Upper lobe of left lung (tissue), 4 donors: ENCODE results near the gene UBAP1.

Experiments used
- POLR2A ChIP-seq, 4 donors: fragments of 450-650 bp; IDR thresholded peaks; one replicate each; pipeline ENCODE4 v1.5.1; 2016 to 2017; ENCODE audit warnings: antibody characterized with exemption in 4 of 4, mild to moderate bottlenecking in 2 of 4
- POLR2AphosphoS5 ChIP-seq, 2 donors: sonication (generic); formaldehyde crosslinking; IDR thresholded peaks; one replicate each; pipeline ENCODE4 v1.5.1; 2017; ENCODE audit warnings: antibody characterized with exemption in 2 of 2
- TF ChIP-seq, protein P1 (sequence below), 6 experiments: fragments of 450-650 bp in 4 of 6; fragments of 200-600 bp in 2 of 6; sonication (generic) in 2 of 6; IDR thresholded peaks; one replicate each; pipeline ENCODE4 v1.5.1; 2016 to 2019; ENCODE audit warnings: antibody characterized with exemption in 6 of 6

GRCh38 chr9:34272101-34272541 is 93.3 kb downstream of the UBAP1 start:
- TF ChIP-seq POLR2A (IDR thresholded peaks at IDR 0.05) (no peak), POLR2AphosphoS5 (IDR thresholded peaks at IDR 0.05) (no peak)
- TF ChIP-seq, protein P1, sequence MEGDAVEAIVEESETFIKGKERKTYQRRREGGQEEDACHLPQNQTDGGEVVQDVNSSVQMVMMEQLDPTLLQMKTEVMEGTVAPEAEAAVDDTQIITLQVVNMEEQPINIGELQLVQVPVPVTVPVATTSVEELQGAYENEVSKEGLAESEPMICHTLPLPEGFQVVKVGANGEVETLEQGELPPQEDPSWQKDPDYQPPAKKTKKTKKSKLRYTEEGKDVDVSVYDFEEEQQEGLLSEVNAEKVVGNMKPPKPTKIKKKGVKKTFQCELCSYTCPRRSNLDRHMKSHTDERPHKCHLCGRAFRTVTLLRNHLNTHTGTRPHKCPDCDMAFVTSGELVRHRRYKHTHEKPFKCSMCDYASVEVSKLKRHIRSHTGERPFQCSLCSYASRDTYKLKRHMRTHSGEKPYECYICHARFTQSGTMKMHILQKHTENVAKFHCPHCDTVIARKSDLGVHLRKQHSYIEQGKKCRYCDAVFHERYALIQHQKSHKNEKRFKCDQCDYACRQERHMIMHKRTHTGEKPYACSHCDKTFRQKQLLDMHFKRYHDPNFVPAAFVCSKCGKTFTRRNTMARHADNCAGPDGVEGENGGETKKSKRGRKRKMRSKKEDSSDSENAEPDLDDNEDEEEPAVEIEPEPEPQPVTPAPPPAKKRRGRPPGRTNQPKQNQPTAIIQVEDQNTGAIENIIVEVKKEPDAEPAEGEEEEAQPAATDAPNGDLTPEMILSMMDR (IDR thresholded peaks at IDR 0.05): no peak
